ENCODE measurements around the gene BRSK2. TPM values are rescaled to one million over a fixed set of nuclear protein-coding genes. Genes with fewer than 3 reads are reported as not detected.

Gene BRSK2
- total and polyA plus RNA-seq, 9 of the 15 experiments (the other 6 are each of a cell fraction or from before 2014, with no cell fraction given) = 0.06 to 0.52 (median 0.18) TPM; not detected in 5

DNA sequence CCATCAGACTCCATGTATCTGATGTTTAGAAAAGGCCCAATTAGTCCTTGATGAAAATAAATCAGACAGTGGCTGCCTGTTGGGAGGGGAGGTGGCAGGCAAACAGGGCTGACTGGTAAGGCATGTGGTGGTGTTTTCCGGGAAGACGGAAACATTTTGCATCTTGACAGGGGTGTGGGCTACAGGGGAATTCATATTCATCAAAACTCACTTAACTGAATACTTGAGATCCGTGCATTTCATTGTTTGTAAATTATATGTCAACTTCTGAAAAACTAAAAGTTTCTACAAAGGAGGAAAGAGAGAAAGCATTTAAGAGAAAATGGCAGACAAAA lies 107.0 kb downstream of the BRSK2 start:
- ChIA-PET POLR2A (interaction anchor here (0.7 kb wide), 1 partner anchor 14 kb away, joined by 3 read pairs; no protein-coding TSS in a partner anchor), CTCF (ENCODE audit: low intra/inter-chr PET ratio) (no interaction called here)
- Histone ChIP-seq H3K27me3 (ENCODE audit: control insufficient read depth in 2 of 2, insufficient read depth in 2 of 2, low read length in 2 of 2) (no peaks in the 10 kb centered on the region), H3K9me1 (ENCODE audit: control insufficient read depth, insufficient read depth, low read length) (no peaks in the 10 kb centered on the region), H3K27ac (ENCODE audit: extremely low read depth, low read depth, low read length) (no peak overlapping the region), H3K4me1 (replicated peaks in 1 of 2; ENCODE audit: control insufficient read depth in 2 of 2, insufficient read depth in 2 of 2, low read length in 2 of 2) (peaks cover 0 to 6% of the 10 kb centered on the region in 2 experiments; a peak in 1 of 5 replicates), H3K4me2 (ENCODE audit: insufficient read depth, low read length) (no peak overlapping the region), H3K36me3 (ENCODE audit: control insufficient read depth, insufficient read depth, low read length) (no peaks in the 10 kb centered on the region), H3K9me3 (replicated peaks; ENCODE audit: control insufficient read depth, insufficient read depth, low read depth, low read length) (0 out of 2 replicates have a peak, but pooled peaks cover 7% of the 10 kb centered on the region), H3K4me3 (no peak overlapping the region), H3K9ac (ENCODE audit: insufficient read depth in 1 of 2, low read depth in 2 of 2, low read length in 2 of 2) (no peak overlapping the region), H2AFZ (ENCODE audit: low read depth, low read length) (no peak overlapping the region), H3K79me2 (ENCODE audit: control insufficient read depth, insufficient read depth, low read length) (peaks cover 2% of the 10 kb centered on the region; the same call in 2 of the 3 replicates), H4K20me1 (replicated peaks; ENCODE audit: control insufficient read depth, insufficient read depth, low read length) (peaks cover 9% of the 10 kb centered on the region; the same call in 1 of the 2 replicates)
- in situ Hi-C loops (cut with MboI) (no loop called here), intact Hi-C loops (cut with micrococcal nuclease) (no loop called here)
- no TSS peak for BruUV-seq (replicated peaks)
- ATAC-seq = no peak
- WGBS (ENCODE audit: insufficient coverage, low coverage, missing lambda C conversion rate) = 60% methylated on average over 3 of the region's 3 CpGs
- no peak for TF ChIP-seq L3MBTL2 (IDR thresholded peaks at IDR 0.05)
- no peak for TF ChIP-seq PPARD (CRISPR knock-in tag; IDR thresholded peaks at IDR 0.05)
- no peak for DNase-seq (ENCODE audit: extremely low read depth in 1 of 4, low spot score in 3 of 4)
- no peak for FAIRE-seq

DNA sequence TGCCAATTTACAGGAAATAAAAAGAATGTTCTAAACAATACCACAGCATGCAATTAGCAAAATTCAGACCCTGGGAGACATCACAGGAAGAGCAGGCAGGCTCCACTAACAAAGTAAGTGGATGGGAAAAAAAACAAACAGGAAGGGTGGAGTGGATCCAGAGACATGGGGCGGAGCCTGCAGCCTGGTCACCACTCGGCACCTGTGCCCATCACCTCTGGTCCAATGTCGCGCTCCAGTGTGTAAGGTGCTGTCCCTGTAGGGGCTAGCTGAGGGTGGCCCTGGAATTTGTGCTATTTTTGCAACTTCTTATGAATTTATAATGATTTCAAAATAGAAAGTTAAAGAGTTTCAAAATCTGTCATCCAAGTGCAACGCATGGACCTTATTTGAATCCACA lies 107.9 kb downstream of the BRSK2 start:
- ATAC-seq = no peak
- Histone ChIP-seq H3K36me3 (ENCODE audit: control insufficient read depth, insufficient read depth, low read length) (no peaks in the 10 kb centered on the region), H3K9me1 (ENCODE audit: control insufficient read depth, insufficient read depth, low read length) (no peaks in the 10 kb centered on the region), H4K20me1 (replicated peaks; ENCODE audit: control insufficient read depth, insufficient read depth, low read length) (peaks cover 5% of the 10 kb centered on the region; the same call in 1 of the 2 replicates), H3K9me3 (replicated peaks; ENCODE audit: control insufficient read depth, insufficient read depth, low read depth, low read length) (0 out of 2 replicates have a peak, but pooled peaks cover 7% of the 10 kb centered on the region), H3K9ac (ENCODE audit: insufficient read depth in 1 of 2, low read depth in 2 of 2, low read length in 2 of 2) (no peak overlapping the region), H3K27me3 (ENCODE audit: control insufficient read depth in 2 of 2, insufficient read depth in 2 of 2, low read length in 2 of 2) (no peaks in the 10 kb centered on the region), H3K4me1 (replicated peaks in 1 of 2; ENCODE audit: control insufficient read depth in 2 of 2, insufficient read depth in 2 of 2, low read length in 2 of 2) (peaks cover 0 to 6% of the 10 kb centered on the region in 2 experiments; a peak in 1 of 5 replicates), H3K79me2 (ENCODE audit: control insufficient read depth, insufficient read depth, low read length) (peaks cover 2% of the 10 kb centered on the region; the same call in 2 of the 3 replicates), H3K4me2 (ENCODE audit: insufficient read depth, low read length) (no peak overlapping the region), H3K4me3 (no peak overlapping the region), H2AFZ (ENCODE audit: low read depth, low read length) (no peak overlapping the region), H3K27ac (ENCODE audit: extremely low read depth, low read depth, low read length) (no peak overlapping the region)
- no peak for DNase-seq (ENCODE audit: extremely low read depth in 1 of 4, low spot score in 3 of 4)
- no TSS peak for BruUV-seq (replicated peaks)
- in situ Hi-C loops (cut with MboI) = no loop called here
- WGBS (ENCODE audit: insufficient coverage, low coverage, missing lambda C conversion rate) = 89% methylated on average over 5 of the region's 5 CpGs
- intact Hi-C loops (cut with micrococcal nuclease) = no loop called here
- CTCF ChIA-PET (ENCODE audit: low intra/inter-chr PET ratio) = no interaction called here
- no peak for TF ChIP-seq KLF10 (CRISPR knock-in tag; IDR thresholded peaks at IDR 0.05)
- TF ChIP-seq, protein P1, sequence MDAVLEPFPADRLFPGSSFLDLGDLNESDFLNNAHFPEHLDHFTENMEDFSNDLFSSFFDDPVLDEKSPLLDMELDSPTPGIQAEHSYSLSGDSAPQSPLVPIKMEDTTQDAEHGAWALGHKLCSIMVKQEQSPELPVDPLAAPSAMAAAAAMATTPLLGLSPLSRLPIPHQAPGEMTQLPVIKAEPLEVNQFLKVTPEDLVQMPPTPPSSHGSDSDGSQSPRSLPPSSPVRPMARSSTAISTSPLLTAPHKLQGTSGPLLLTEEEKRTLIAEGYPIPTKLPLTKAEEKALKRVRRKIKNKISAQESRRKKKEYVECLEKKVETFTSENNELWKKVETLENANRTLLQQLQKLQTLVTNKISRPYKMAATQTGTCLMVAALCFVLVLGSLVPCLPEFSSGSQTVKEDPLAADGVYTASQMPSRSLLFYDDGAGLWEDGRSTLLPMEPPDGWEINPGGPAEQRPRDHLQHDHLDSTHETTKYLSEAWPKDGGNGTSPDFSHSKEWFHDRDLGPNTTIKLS (IDR thresholded peaks at IDR 0.05; ENCODE audit: borderline replicate concordance, low read depth) = no peak
- no peak for TF ChIP-seq HOXB6 (CRISPR knock-in tag; IDR thresholded peaks at IDR 0.05; ENCODE audit: borderline replicate concordance)
- TF ChIP-seq ARNT (IDR thresholded peaks at IDR 0.05) = no peak
- TF ChIP-seq SMARCC2 (IDR thresholded peaks at IDR 0.05; ENCODE audit: low read depth) = no peak
- POLR2A ChIA-PET = no interaction called here
- no peak for FAIRE-seq

Measured in K562 (cell line).